Measurements from ENCODE around the gene KIFC1. TPM values are rescaled to one million over a fixed set of nuclear protein-coding genes. Genes with fewer than 3 reads are reported as not detected.

KIFC1 gene
- total RNA-seq, 4 donors from 2014 or later = 3.2 to 19.5 (median 9.8) TPM

DNA sequence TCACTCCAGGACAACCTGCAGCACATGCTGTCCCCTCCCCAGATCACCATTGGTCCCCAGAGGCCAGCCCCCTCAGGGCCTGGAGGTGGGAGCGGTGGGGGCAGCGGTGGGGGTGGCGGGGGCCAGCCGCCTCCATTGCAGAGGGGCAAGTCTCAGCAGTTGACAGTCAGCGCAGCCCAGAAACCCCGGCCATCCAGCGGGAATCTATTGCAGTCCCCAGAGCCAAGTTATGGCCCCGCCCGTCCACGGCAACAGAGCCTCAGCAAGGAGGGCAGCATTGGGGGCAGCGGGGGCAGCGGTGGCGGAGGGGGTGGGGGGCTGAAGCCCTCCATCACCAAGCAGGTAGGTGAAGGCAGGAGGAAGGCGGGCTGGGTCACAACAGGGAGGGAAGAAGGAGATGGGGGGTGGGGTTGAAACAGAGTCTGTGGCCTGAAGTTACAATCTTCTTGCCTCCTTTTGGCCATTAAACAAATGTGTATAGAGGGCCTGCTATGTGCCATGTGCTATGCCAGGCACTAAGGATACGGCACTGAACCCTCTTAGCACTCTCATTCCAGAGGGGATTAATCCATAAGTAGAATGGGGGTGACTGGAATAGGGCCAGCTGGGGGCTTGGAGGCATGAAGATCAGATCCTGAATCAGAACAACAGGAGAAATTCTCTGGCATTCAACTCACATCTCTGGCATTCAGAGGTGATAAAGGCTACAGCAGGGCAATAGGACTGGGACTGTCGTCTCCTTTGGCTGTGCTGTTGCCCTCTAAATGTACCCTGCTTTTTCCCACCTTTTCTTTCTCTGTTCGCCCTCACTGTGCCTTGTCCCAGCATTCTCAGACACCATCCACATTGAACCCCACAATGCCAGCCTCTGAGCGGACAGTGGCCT, 52.2 kb downstream of the KIFC1 start:
- H3K9me3 ChIP-seq = no peaks in the 10 kb centered on the region
- no peak overlapping the region for H3K4me3 ChIP-seq
- peaks cover 78% of the 10 kb centered on the region for H3K36me3 ChIP-seq
- 90% methylated on average over 18 of the region's 18 CpGs for WGBS
- no peak for TF ChIP-seq EP300 (IDR thresholded peaks at IDR 0.05)
- no peak for TF ChIP-seq POLR2AphosphoS5 (IDR thresholded peaks at IDR 0.05)
- no peak for TF ChIP-seq POLR2A (IDR thresholded peaks at IDR 0.05)
- TF ChIP-seq, protein P1, sequence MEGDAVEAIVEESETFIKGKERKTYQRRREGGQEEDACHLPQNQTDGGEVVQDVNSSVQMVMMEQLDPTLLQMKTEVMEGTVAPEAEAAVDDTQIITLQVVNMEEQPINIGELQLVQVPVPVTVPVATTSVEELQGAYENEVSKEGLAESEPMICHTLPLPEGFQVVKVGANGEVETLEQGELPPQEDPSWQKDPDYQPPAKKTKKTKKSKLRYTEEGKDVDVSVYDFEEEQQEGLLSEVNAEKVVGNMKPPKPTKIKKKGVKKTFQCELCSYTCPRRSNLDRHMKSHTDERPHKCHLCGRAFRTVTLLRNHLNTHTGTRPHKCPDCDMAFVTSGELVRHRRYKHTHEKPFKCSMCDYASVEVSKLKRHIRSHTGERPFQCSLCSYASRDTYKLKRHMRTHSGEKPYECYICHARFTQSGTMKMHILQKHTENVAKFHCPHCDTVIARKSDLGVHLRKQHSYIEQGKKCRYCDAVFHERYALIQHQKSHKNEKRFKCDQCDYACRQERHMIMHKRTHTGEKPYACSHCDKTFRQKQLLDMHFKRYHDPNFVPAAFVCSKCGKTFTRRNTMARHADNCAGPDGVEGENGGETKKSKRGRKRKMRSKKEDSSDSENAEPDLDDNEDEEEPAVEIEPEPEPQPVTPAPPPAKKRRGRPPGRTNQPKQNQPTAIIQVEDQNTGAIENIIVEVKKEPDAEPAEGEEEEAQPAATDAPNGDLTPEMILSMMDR (IDR thresholded peaks at IDR 0.05) = no peak
- H3K27me3 ChIP-seq = no peaks in the 10 kb centered on the region
- no peak overlapping the region for H3K27ac ChIP-seq
- no peaks in the 10 kb centered on the region for H3K4me1 ChIP-seq
- DNase-seq (ENCODE audit: low spot score in 2 of 2) = no peak

GRCh38 chr6:33445119-33445603, 53.5 kb downstream of the KIFC1 start:
- DNase-seq (ENCODE audit: low spot score in 2 of 2) = no peak
- TF ChIP-seq EP300 (IDR thresholded peaks at IDR 0.05) (no peak), POLR2AphosphoS5 (IDR thresholded peaks at IDR 0.05) (no peak), POLR2A (IDR thresholded peaks at IDR 0.05) (no peak)
- TF ChIP-seq, protein P1 (IDR thresholded peaks at IDR 0.05) = no peak
- H3K4me3 ChIP-seq = no peak overlapping the region
- peaks cover 74% of the 10 kb centered on the region for H3K36me3 ChIP-seq
- no peaks in the 10 kb centered on the region for H3K4me1 ChIP-seq
- H3K9me3 ChIP-seq = no peaks in the 10 kb centered on the region
- H3K27ac ChIP-seq = no peak overlapping the region
- H3K27me3 ChIP-seq = no peaks in the 10 kb centered on the region
- WGBS = 88% methylated on average over 3 of the region's 3 CpGs

DNA sequence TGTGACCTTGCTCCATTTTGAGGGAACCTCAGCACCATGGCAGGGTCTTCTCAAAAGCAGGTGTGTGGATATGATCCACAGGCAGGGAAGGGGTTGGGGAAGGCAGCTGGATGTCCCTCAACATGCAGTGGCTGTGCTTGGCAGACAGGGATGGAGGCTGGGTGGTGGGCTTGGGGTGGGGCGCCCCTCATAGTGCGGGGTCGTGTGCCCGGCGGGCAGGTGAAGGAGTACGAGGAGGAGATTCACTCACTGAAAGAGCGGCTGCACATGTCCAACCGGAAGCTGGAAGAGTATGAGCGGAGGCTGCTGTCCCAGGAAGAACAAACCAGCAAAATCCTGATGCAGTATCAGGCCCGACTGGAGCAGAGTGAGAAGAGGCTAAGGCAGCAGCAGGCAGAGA, 54.7 kb downstream of the KIFC1 start:
- no peak overlapping the region for H3K27ac ChIP-seq
- H3K27me3 ChIP-seq = no peaks in the 10 kb centered on the region
- H3K36me3 ChIP-seq = peaks cover 63% of the 10 kb centered on the region
- DNase-seq (ENCODE audit: low spot score in 2 of 2) = no peak
- 88% methylated on average over 10 of the region's 10 CpGs for WGBS
- no peaks in the 10 kb centered on the region for H3K4me1 ChIP-seq
- TF ChIP-seq POLR2A (IDR thresholded peaks at IDR 0.05) (no peak), EP300 (IDR thresholded peaks at IDR 0.05) (no peak), POLR2AphosphoS5 (IDR thresholded peaks at IDR 0.05) (no peak)
- TF ChIP-seq, protein P1 (IDR thresholded peaks at IDR 0.05) = no peak
- no peaks in the 10 kb centered on the region for H3K9me3 ChIP-seq
- H3K4me3 ChIP-seq = no peak overlapping the region

DNA sequence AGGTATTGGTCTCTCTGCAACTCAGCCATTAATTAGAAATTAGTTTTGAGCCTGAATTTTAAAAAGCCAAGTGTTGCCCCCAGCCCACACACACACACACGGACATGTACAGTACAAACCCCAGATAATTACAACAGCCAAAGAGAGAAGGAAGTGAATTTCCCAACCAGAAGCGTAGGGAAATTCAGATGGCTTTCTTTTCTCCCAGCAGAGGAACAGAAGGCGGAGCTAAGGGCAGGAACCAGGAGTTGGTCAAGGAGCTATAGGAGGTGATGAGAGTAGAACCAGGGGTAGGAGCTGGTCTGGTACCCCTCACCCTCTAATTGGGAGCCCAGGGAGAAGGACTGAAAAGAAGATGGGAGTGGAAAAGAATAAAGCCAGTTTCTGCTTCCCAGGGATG, 58.8 kb downstream of the KIFC1 start:
- H3K9me3 ChIP-seq = no peaks in the 10 kb centered on the region
- no peak overlapping the region for H3K27ac ChIP-seq
- DNase-seq (ENCODE audit: low spot score in 2 of 2) = no peak
- H3K36me3 ChIP-seq = peaks cover 29% of the 10 kb centered on the region
- no peaks in the 10 kb centered on the region for H3K27me3 ChIP-seq
- WGBS = 71% methylated on average over 3 of the region's 3 CpGs
- H3K4me1 ChIP-seq = peaks cover 22% of the 10 kb centered on the region
- TF ChIP-seq EP300 (IDR thresholded peaks at IDR 0.05) = no peak
- TF ChIP-seq, protein P1 (IDR thresholded peaks at IDR 0.05) = no peak
- TF ChIP-seq POLR2A (IDR thresholded peaks at IDR 0.05) = no peak
- TF ChIP-seq POLR2AphosphoS5 (IDR thresholded peaks at IDR 0.05) = no peak
- no peak overlapping the region for H3K4me3 ChIP-seq

DNA sequence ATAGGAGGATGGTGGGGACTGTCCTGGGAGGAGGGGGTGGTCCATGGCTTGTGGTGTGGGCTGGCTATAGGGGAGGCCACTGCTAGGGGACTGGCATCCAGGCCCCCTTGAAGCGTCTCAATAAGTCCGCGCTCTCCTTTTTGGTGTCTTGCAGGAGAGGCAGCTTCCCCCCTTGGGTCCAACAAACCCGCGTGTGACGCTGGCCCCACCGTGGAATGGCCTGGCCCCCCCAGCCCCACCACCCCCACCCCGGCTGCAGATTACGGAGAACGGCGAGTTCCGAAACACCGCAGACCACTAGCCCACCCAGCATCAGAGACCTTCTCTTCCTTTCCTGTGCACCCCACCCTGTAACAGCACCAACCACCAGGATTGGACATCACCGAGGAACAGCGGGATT, 60.0 kb downstream of the KIFC1 start:
- no peak for DNase-seq (ENCODE audit: low spot score in 2 of 2)
- TF ChIP-seq, protein P1 (IDR thresholded peaks at IDR 0.05) = no peak
- TF ChIP-seq POLR2AphosphoS5 (IDR thresholded peaks at IDR 0.05) (no peak), POLR2A (IDR thresholded peaks at IDR 0.05) (no peak)
- no peak overlapping the region for H3K27ac ChIP-seq
- H3K36me3 ChIP-seq = peaks cover 32% of the 10 kb centered on the region
- H3K4me1 ChIP-seq = peaks cover 22% of the 10 kb centered on the region
- H3K4me3 ChIP-seq = no peak overlapping the region
- no peaks in the 10 kb centered on the region for H3K9me3 ChIP-seq
- WGBS = 81% methylated on average over 5 of the region's 15 CpGs
- no peaks in the 10 kb centered on the region for H3K27me3 ChIP-seq

All from suprapubic skin (tissue), 4 donors.